K562 (cell line): ENCODE measurements around the gene FARP1. TPM values are rescaled to one million over a fixed set of nuclear protein-coding genes. Genes with fewer than 3 reads are reported as not detected.

Source experiments
- ATAC-seq: fragments of 200-7000 bp; cut with Tn5 transposase; 3 replicates; pipeline ENCODE4 v1.9.1; 2020; ENCODE audit warnings: moderate library complexity
- BruUV-seq: library from RNA; stranded (reverse); fragments of 400-500 nt; replicated peaks from 2 replicates; lab custom pipeline; 2021; lab: Mats Ljungman, UMichigan
- CTCF ChIA-PET: fragments of 300-600 bp; formaldehyde crosslinking; extraction: SDS; loops from one replicate; lab custom pipeline; 2021; ENCODE audit warnings: low intra/inter-chr PET ratio; lab: Yijun Ruan, JAX
- POLR2A ChIA-PET: fragments of 300-600, 350-650 bp; sonication (Branson Sonifier 250); formaldehyde crosslinking; extraction: SDS; loops from one replicate; lab custom pipeline; 2021; ENCODE audit warnings: antibody characterized with exemption, inconsistent platforms; lab: Yijun Ruan, JAX
- DNase-seq, 4 experiments: peaks; one replicate each; pipeline versions ENCODE4 v3.0.0 to v3.0.0-alpha.2; 2011 to 2018; ENCODE audit warnings: low spot score in 3 of 4, mixed read lengths in 3 of 4; ENCODE audit errors: extremely low read depth in 1 of 4
- FAIRE-seq: peaks from 2 replicates; lab custom pipeline; 2011; peaks lifted over from hg19 to GRCh38; lab: Jason Lieb, UNC
- H2AFZ ChIP-seq: 2 replicates; pipeline ENCODE4 v1.6.0; 2011; ENCODE audit warnings: low read depth, low read length, control low read depth, inconsistent platforms
- H3K27ac ChIP-seq: fragments of 200-600 bp; 3 replicates; pipeline ENCODE4 v1.8.0; 2011; ENCODE audit warnings: low read depth, mild to moderate bottlenecking, control low read depth, inconsistent platforms, low read length, moderate library complexity, mixed read lengths; ENCODE audit errors: extremely low read depth
- H3K27me3 ChIP-seq, 2 experiments: fragments of 300-600 bp in 1 of 2; 2 replicates in 1 of 2; 3 replicates in 1 of 2; pipeline versions ENCODE4 v1.6.0 to v1.8.0; 2011; ENCODE audit warnings: inconsistent platforms in 2 of 2, low read length in 2 of 2, mild to moderate bottlenecking in 1 of 2, mixed read lengths in 1 of 2, moderate library complexity in 1 of 2; ENCODE audit not compliant: control insufficient read depth in 2 of 2, insufficient read depth in 2 of 2
- H3K36me3 ChIP-seq: fragments of 300-600 bp; 3 replicates; pipeline ENCODE4 v1.8.0; 2011; ENCODE audit warnings: mild to moderate bottlenecking, low read length, inconsistent platforms; ENCODE audit not compliant: control insufficient read depth, insufficient read depth
- H3K4me1 ChIP-seq, 2 experiments: fragments of 200-600 bp in 1 of 2; replicated peaks in 1 of 2; 2 replicates in 1 of 2; 3 replicates in 1 of 2; pipeline versions ENCODE4 v1.5.1 to v1.8.0; 2011; ENCODE audit warnings: inconsistent platforms in 2 of 2, low read length in 2 of 2, mild to moderate bottlenecking in 1 of 2, mixed read lengths in 1 of 2, moderate library complexity in 1 of 2; ENCODE audit not compliant: control insufficient read depth in 2 of 2, insufficient read depth in 2 of 2
- H3K4me2 ChIP-seq: 2 replicates; pipeline ENCODE4 v1.6.1; 2011; ENCODE audit warnings: low read length, control low read depth, inconsistent platforms, mixed read lengths; ENCODE audit not compliant: insufficient read depth
- H3K4me3 ChIP-seq: fragments of 200-600 bp; sonication (generic), shearing (Covaris generic); 2 replicates; pipeline ENCODE4 v1.5.1; 2016; ENCODE audit warnings: control low read depth, inconsistent platforms
- H3K79me2 ChIP-seq: fragments of 200-600 bp; 3 replicates; pipeline ENCODE4 v1.8.0; 2011; ENCODE audit warnings: low read length, inconsistent platforms; ENCODE audit not compliant: control insufficient read depth, insufficient read depth
- H3K9ac ChIP-seq, 2 experiments: 2 replicates each; pipeline versions ENCODE4 v1.6.0 to v1.6.1; 2011; ENCODE audit warnings: low read depth in 2 of 2, low read length in 2 of 2, control low read depth in 1 of 2, inconsistent platforms in 1 of 2, mild to moderate bottlenecking in 1 of 2, mixed read lengths in 1 of 2; ENCODE audit not compliant: insufficient read depth in 1 of 2
- H3K9me1 ChIP-seq: one replicate; pipeline ENCODE4 v1.6.0; 2011; ENCODE audit warnings: inconsistent platforms, mild to moderate bottlenecking, low read length, moderate library complexity; ENCODE audit not compliant: control insufficient read depth, insufficient read depth
- H3K9me3 ChIP-seq: replicated peaks from 2 replicates; pipeline ENCODE4 v1.5.1; 2011; ENCODE audit warnings: low read depth, low read length, inconsistent platforms; ENCODE audit not compliant: control insufficient read depth, insufficient read depth
- H4K20me1 ChIP-seq: replicated peaks from 2 replicates; pipeline ENCODE4 v1.6.1; 2011; ENCODE audit warnings: low read length, inconsistent platforms, mixed read lengths; ENCODE audit not compliant: control insufficient read depth, insufficient read depth
- BCOR ChIP-seq: fragments of 450-650 bp; IDR thresholded peaks from 2 replicates; pipeline ENCODE4 v1.6.1; 2016
- CHCHD3 ChIP-seq: fragments of 250-450 bp; sonication (Bioruptor Pico); IDR thresholded peaks from 2 replicates; pipeline ENCODE4 v2.1.2; 2022; ENCODE audit warnings: mild to moderate bottlenecking
- DEAF1 ChIP-seq: fragments of 450-650 bp; formaldehyde crosslinking; IDR thresholded peaks from 2 replicates; pipeline ENCODE4 v1.4.0; 2020; ENCODE audit warnings: mild to moderate bottlenecking, moderate library complexity
- ETS2 ChIP-seq: IDR thresholded peaks from 2 replicates; pipeline ENCODE4 v1.6.1; 2016; ENCODE audit warnings: borderline replicate concordance, missing genetic modification characterization, mild to moderate bottlenecking, moderate library complexity, missing compliant biosample characterization; ENCODE audit not compliant: poor library complexity, severe bottlenecking
- FOXK1 ChIP-seq: sonication (generic); formaldehyde crosslinking; IDR thresholded peaks from 2 replicates; pipeline ENCODE4 v1.8.0; 2022; ENCODE audit warnings: missing genetic modification reagents, mild to moderate bottlenecking, borderline replicate concordance
- GABPB1 ChIP-seq: sonication (generic); formaldehyde crosslinking; IDR thresholded peaks from 2 replicates; pipeline ENCODE4 v1.8.0; 2022; ENCODE audit warnings: mild to moderate bottlenecking, missing genetic modification reagents
- KDM2B ChIP-seq: fragments of 250-450 bp; sonication (Bioruptor Pico); IDR thresholded peaks from 2 replicates; pipeline ENCODE4 v1.8.0; 2021; ENCODE audit warnings: mild to moderate bottlenecking, moderate library complexity
- KDM5B ChIP-seq: fragments of 200-600 bp; sonication (generic); IDR thresholded peaks from 2 replicates; pipeline ENCODE4 v1.6.1; 2012; ENCODE audit warnings: low read depth, mild to moderate bottlenecking, moderate library complexity, low read length, control low read depth, inconsistent platforms; ENCODE audit not compliant: insufficient replicate concordance
- MCM7 ChIP-seq, 2 experiments: fragments of 450-650 bp; IDR thresholded peaks; 2 replicates each; pipeline ENCODE4 v1.6.1; 2016 to 2018
- POLR3A ChIP-seq: IDR thresholded peaks from 2 replicates; pipeline ENCODE4 v1.6.1; 2011; ENCODE audit warnings: borderline replicate concordance, mild to moderate bottlenecking, moderate library complexity; ENCODE audit not compliant: insufficient read length, insufficient read depth; ENCODE audit errors: extremely low read depth
- TCF3 ChIP-seq: sonication (generic); formaldehyde crosslinking; IDR thresholded peaks from 2 replicates; pipeline ENCODE4 v1.4.0; 2020; ENCODE audit warnings: mild to moderate bottlenecking, missing genetic modification reagents
- ZBTB34 ChIP-seq: fragments of 250-450 bp; sonication (Bioruptor Pico); IDR thresholded peaks from 2 replicates; pipeline ENCODE4 v1.8.0; 2021; ENCODE audit warnings: mild to moderate bottlenecking, moderate library complexity
- ZMIZ1 ChIP-seq, 2 experiments: fragments of 150-350 bp in 1 of 2; IDR thresholded peaks; 2 replicates each; pipeline ENCODE4 v1.6.1; 2012 to 2016; ENCODE audit warnings: low read depth in 2 of 2, low read length in 2 of 2, mild to moderate bottlenecking in 1 of 2, moderate library complexity in 1 of 2
- ZNF197 ChIP-seq: fragments of 200-800 bp; sonication (Bioruptor generic); IDR thresholded peaks from 2 replicates; pipeline ENCODE4 v1.6.1; 2016; ENCODE audit warnings: low read depth, missing genetic modification characterization, missing compliant biosample characterization
- ZNF75A ChIP-seq: fragments of 450-650 bp; formaldehyde crosslinking; IDR thresholded peaks from 2 replicates; pipeline ENCODE4 v1.4.0; 2020; ENCODE audit warnings: mild to moderate bottlenecking
- ZNF785 ChIP-seq: fragments of 250-450 bp; sonication (Bioruptor Pico); IDR thresholded peaks from 2 replicates; pipeline ENCODE4 v1.4.0; 2020; ENCODE audit warnings: mild to moderate bottlenecking
- WGBS: fragments of 100-300 bp; shearing (Covaris generic); methylation state at CpG from one replicate; pipeline ENCODE4 v1.1.6; 2016; ENCODE audit warnings: low coverage, mixed read lengths; ENCODE audit not compliant: insufficient coverage; ENCODE audit errors: missing lambda C conversion rate; 5-methylcytosine and 5-hydroxymethylcytosine counted together
- in situ Hi-C: fragments of 300-500 bp; cut with MboI; formaldehyde crosslinking; loops from 4 replicates; pipeline ENCODE4 v1.15.0; 2018; ENCODE audit warnings: inconsistent platforms, mixed read lengths
- intact Hi-C: fragments of 100-400 bp; cut with micrococcal nuclease; formaldehyde crosslinking; loops from 2 replicates; pipeline ENCODE4 v1.14.2; 2022
- polyA plus RNA-seq, 8 experiments: library from polyadenylated mRNA; depleted of rRNA in 4 of 8; stranded (reverse) in 5 of 8; unstranded in 3 of 8; fragments of >200 nt; fragmentation: Nextera tagmentation in 2 of 8; fragmentation: Illumina TruSeq in 1 of 8; extraction: Ambion mirVana in 2 of 8; extraction: Trizol in 1 of 8; gene quantifications; 2 replicates each; pipeline versions ENCODE4 v1.2.1 to v1.2.3, GENCODE V29; 2011 to 2014; ENCODE audit warnings: inconsistent platforms in 1 of 8, missing spikeins in 1 of 8
- total RNA-seq, 7 experiments: library from RNA; depleted of rRNA in 6 of 7; stranded (reverse); fragments of >200 nt in 6 of 7; fragmentation: Illumina TruSeq in 2 of 7; extraction: Trizol in 2 of 7; gene quantifications; 2 replicates each; pipeline versions ENCODE4 v1.2.1 to v1.2.3, GENCODE V29; 2011 to 2021; ENCODE audit warnings: low replicate concordance in 1 of 7

Gene FARP1
- total and polyA plus RNA-seq, 9 of the 15 experiments (the other 6 are each of a cell fraction or from before 2014, with no cell fraction given) = 0.03 to 0.29 (median 0.05) TPM; not detected in 3

- CTCF ChIA-PET = no interaction called here
Observed at GRCh38 chr13:98184792-98185191, 41.9 kb downstream of the FARP1 start.

More at GRCh38 chr13:98184792-98185191, 41.9 kb downstream of the FARP1 start:
- FAIRE-seq (no peak), DNase-seq (no peak), ATAC-seq (no peak)
- Histone ChIP-seq H3K79me2 (no peaks in the 10 kb centered on the region), H3K4me1 (no peaks in the 10 kb centered on the region), H3K9ac (no peak overlapping the region), H2AFZ (no peak overlapping the region), H3K27me3 (peaks cover 0 to 10% of the 10 kb centered on the region in 2 experiments; a peak in 4 of 5 replicates), H3K4me3 (no peak overlapping the region), H3K27ac (no peak overlapping the region), H3K4me2 (no peak overlapping the region), H3K9me3 (no peaks in the 10 kb centered on the region), H3K9me1 (no peaks in the 10 kb centered on the region), H4K20me1 (no peaks in the 10 kb centered on the region), H3K36me3 (no peaks in the 10 kb centered on the region)
- no peak for TF ChIP-seq KDM5B
- TF ChIP-seq ZBTB34 (CRISPR knock-in tag) = no peak
- no peak for TF ChIP-seq BCOR
- no peak for TF ChIP-seq DEAF1 (CRISPR knock-in tag)
- no peak for TF ChIP-seq ZNF75A (CRISPR knock-in tag)
- no peak for TF ChIP-seq GABPB1 (CRISPR knock-in tag)
- TF ChIP-seq POLR3A = no peak
- no peak for TF ChIP-seq CHCHD3 (CRISPR knock-in tag)
- TF ChIP-seq ZNF785 (CRISPR knock-in tag) = no peak
- no peak for TF ChIP-seq TCF3
- no peak for TF ChIP-seq ZNF197
- TF ChIP-seq FOXK1 = no peak
- TF ChIP-seq ETS2 (tag) = no peak
- no peak for TF ChIP-seq KDM2B (CRISPR knock-in tag)
- no peak for TF ChIP-seq MCM7 (IDR thresholded peaks at IDR 0.05)
- no peak for TF ChIP-seq ZMIZ1 (IDR thresholded peaks at IDR 0.05; ENCODE audit: low read depth in 2 of 2, low read length in 2 of 2)
- in situ Hi-C loops = no loop called here
- POLR2A ChIA-PET = no interaction called here
- 0% methylated on average over 1 of the region's 1 CpG for WGBS
- no TSS peak for BruUV-seq
- intact Hi-C loops = no loop called here
